VCaP (cell line): ENCODE measurements around the gene HEG1.
"Not testable (repeated sequence)": the region's sequence is repeated elsewhere in the genome, so short reads cannot be mapped to it uniquely, and the experiment has no call there.

Source experiments
- H3K27ac ChIP-seq: fragments of 450-650 bp; 2 replicates; pipeline ENCODE4 v1.5.1; 2017
- CTCF ChIP-seq: fragments of 450-650 bp; conservative IDR thresholded peaks from 2 replicates; pipeline ENCODE4 v1.5.1; 2017; ENCODE audit warnings: mild to moderate bottlenecking, moderate library complexity

The HEG1 gene

DNA sequence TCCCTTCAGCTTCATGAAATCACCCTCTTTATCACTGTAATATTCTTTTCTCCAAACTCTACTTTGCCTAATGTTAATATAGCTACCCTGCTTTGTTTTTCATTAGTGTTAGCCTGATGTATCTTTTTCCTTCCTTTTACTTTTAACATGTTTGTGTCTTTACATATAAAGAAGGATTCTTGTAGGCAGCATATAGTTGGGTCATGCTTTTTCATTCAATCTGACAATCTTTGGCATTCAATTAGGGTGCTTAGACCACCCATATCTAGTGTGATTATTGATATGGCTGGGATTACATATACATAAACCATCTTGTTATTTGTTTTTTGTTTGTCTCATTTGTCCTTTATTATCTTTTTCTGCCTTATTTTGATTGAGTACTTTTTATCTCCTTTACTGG, 34.9 kb upstream of the HEG1 start:
- TF ChIP-seq CTCF: no peak
- no peak overlapping the region for H3K27ac ChIP-seq

- no peak overlapping the region for H3K27ac ChIP-seq
- TF ChIP-seq CTCF: no peak
These were observed 32.1 kb upstream of the HEG1 start for GRCh38 chr3:125087768-125088391.

GRCh38 chr3:125085166-125085565, 29.4 kb upstream of the HEG1 start:
- no peak overlapping the region for H3K27ac ChIP-seq
- no peak for TF ChIP-seq CTCF

- H3K27ac ChIP-seq: no peak overlapping the region
- TF ChIP-seq CTCF: no peak
These were observed 28.0 kb upstream of the HEG1 start for GRCh38 chr3:125083776-125084175.

- H3K27ac ChIP-seq: not testable (repeated sequence)
These were observed 26.5 kb upstream of the HEG1 start for GRCh38 chr3:125082339-125082738.

- no peak overlapping the region for H3K27ac ChIP-seq
- TF ChIP-seq CTCF: no peak
These were observed 24.3 kb upstream of the HEG1 start for GRCh38 chr3:125080077-125080476.

DNA sequence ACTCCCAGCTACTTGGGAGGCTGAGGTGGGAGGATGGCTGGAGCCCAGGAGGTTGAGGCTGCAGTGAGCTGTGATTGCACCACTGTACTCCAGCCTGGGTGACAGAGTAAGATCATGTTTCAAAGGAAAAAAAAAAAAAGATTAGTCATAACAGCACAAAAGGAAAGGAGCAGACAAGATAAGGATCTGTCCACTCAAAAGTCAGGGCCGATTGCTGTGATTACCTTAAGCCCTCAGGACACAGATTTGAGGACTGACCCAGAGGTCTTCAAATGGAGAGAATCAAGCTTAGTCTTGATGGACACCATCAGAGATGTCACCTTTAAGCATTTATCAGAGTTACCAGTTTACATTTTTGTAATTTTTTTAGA, 23.9 kb upstream of the HEG1 start:
- H3K27ac ChIP-seq: no peak overlapping the region
- TF ChIP-seq CTCF: no peak

DNA sequence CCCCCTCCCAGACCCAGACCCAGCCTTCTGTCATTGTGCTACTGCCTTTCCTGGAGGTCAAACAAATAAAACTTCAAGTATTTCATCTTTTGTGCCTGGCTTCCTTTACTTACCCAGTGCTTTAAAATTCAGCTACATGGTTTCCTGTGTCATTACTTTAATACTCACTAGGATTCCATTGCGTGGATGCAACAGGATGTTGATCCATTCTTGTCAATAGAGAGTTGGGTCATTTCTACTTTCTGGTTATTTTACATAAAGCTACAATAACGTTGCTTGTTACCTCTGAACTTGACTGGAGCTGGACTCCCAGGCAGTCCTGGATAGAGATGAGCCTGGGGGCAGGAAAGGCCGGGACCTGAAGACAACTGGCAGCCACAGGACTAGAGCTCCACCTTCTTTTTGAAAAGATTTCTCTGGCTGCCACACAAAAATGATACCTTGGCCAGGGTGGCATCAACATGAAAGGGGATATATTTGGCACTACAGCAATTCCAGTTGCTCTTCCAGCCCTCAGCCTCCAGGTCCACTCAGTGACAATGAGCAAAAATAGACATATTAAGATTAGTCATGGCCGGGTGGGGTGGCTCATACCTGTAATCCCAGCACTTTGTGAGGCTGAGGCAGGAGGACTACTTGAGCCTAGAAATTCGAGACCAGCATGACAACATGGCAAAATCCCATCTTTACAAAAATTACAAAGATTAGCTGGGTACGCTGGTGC, 23.3 kb upstream of the HEG1 start:
- no peak overlapping the region for H3K27ac ChIP-seq
- no peak for TF ChIP-seq CTCF
